T47D (cell line): ENCODE results near the gene ACSF3.

Source experiments
- DNase-seq, 2 experiments: peaks; one replicate each; pipeline versions ENCODE4 v3.0.0 to v3.0.0-alpha.2; 2011 to 2012; ENCODE audit warnings: low read depth in 1 of 2, low spot score in 1 of 2
- JUND ChIP-seq: IDR thresholded peaks from 2 replicates; pipeline ENCODE4 v1.6.1; 2012; ENCODE audit warnings: low read depth
- in situ Hi-C: cut with HindIII; loops from 2 replicates; pipeline ENCODE4 v1.10.0; 2016; ENCODE audit warnings: low sequenced_read_pairs, low pct_unique_long_range_greater_than_20kb

Gene ACSF3

GRCh38 chr16:89202422-89203215 lies 109.0 kb downstream of the ACSF3 start:
- no peak for DNase-seq
- no peak for TF ChIP-seq JUND
- in situ Hi-C loops = no loop called here
